MM.1S (cell line): ENCODE results near the gene IPMK.
"Not testable (repeated sequence)": the region's sequence is repeated elsewhere in the genome, so short reads cannot be mapped to it uniquely, and the experiment has no call there.

Experiments used
- DNase-seq: peaks from one replicate; pipeline ENCODE4 v3.0.0-alpha.2; 2015
- H2AFZ ChIP-seq: fragments of 300-600 bp; sonication (generic); 2 replicates; pipeline ENCODE4 v1.6.0; 2016; ENCODE audit warnings: antibody characterized with exemption, low read length
- H3F3A ChIP-seq: fragments of 300-600 bp; sonication (generic); 2 replicates; pipeline ENCODE4 v1.6.1; 2016; ENCODE audit warnings: mild to moderate bottlenecking, antibody characterized with exemption, low read length, moderate library complexity, mixed read lengths; ENCODE audit not compliant: insufficient read depth
- H3K27ac ChIP-seq: fragments of 300-600 bp; sonication (generic); 2 replicates; pipeline ENCODE4 v1.5.1; 2016; ENCODE audit warnings: mild to moderate bottlenecking, low read length
- H3K27me3 ChIP-seq: fragments of 300-600 bp; sonication (generic); replicated peaks from 2 replicates; pipeline ENCODE4 v1.6.0; 2016; ENCODE audit warnings: low read length; ENCODE audit not compliant: insufficient read depth
- H3K36me3 ChIP-seq: fragments of 300-600 bp; sonication (generic); replicated peaks from 2 replicates; pipeline ENCODE4 v1.6.1; 2016; ENCODE audit warnings: mild to moderate bottlenecking, low read length, mixed read lengths; ENCODE audit not compliant: insufficient read depth
- H3K4me1 ChIP-seq: fragments of 300-600 bp; sonication (generic); 2 replicates; pipeline ENCODE4 v1.6.1; 2016; ENCODE audit warnings: low read length, mixed read lengths
- H3K4me2 ChIP-seq: fragments of 300-600 bp; sonication (generic); 2 replicates; pipeline ENCODE4 v1.6.0; 2016; ENCODE audit warnings: low read depth, low read length
- H3K4me3 ChIP-seq: fragments of 300-600 bp; sonication (generic); 2 replicates; pipeline ENCODE4 v1.5.1; 2016; ENCODE audit warnings: low read length, mixed read lengths
- H3K79me2 ChIP-seq: fragments of 300-600 bp; sonication (generic); 2 replicates; pipeline ENCODE4 v1.6.1; 2016; ENCODE audit warnings: mixed run types, low read length, mixed read lengths
- H3K9ac ChIP-seq: fragments of 300-600 bp; sonication (generic); 2 replicates; pipeline ENCODE4 v1.6.1; 2016; ENCODE audit warnings: low read length, mixed read lengths
- H3K9me2 ChIP-seq: fragments of 300-600 bp; sonication (generic); replicated peaks from 2 replicates; pipeline ENCODE4 v1.6.1; 2016; ENCODE audit warnings: mild to moderate bottlenecking, low read length, mixed read lengths; ENCODE audit not compliant: insufficient read depth
- H3K9me3 ChIP-seq: fragments of 300-600 bp; sonication (generic); replicated peaks from 2 replicates; pipeline ENCODE4 v1.6.1; 2016; ENCODE audit warnings: mild to moderate bottlenecking, low read length, mixed read lengths; ENCODE audit not compliant: insufficient read depth
- H4K20me1 ChIP-seq: fragments of 300-600 bp; sonication (generic); 2 replicates; pipeline ENCODE4 v1.6.1; 2016; ENCODE audit warnings: mild to moderate bottlenecking, low read length, moderate library complexity, mixed read lengths; ENCODE audit not compliant: insufficient read depth
- EZH2 ChIP-seq: fragments of 300-600 bp; sonication (generic); optimal IDR thresholded peaks from 2 replicates; pipeline ENCODE3; 2017; ENCODE audit warnings: low read depth, mild to moderate bottlenecking, antibody characterized with exemption, low read length, mixed read lengths
- EZH2phosphoT487 ChIP-seq: fragments of 300-600 bp; sonication (generic); IDR thresholded peaks from 2 replicates; pipeline ENCODE4 v1.6.1; 2018; ENCODE audit warnings: antibody characterized with exemption, low read length
- TF ChIP-seq, protein P1 (sequence below): fragments of 300-600 bp; sonication (generic); IDR thresholded peaks from 2 replicates; pipeline ENCODE4 v1.5.1; 2016; ENCODE audit warnings: antibody characterized with exemption, low read length, mixed read lengths

Gene IPMK

DNA sequence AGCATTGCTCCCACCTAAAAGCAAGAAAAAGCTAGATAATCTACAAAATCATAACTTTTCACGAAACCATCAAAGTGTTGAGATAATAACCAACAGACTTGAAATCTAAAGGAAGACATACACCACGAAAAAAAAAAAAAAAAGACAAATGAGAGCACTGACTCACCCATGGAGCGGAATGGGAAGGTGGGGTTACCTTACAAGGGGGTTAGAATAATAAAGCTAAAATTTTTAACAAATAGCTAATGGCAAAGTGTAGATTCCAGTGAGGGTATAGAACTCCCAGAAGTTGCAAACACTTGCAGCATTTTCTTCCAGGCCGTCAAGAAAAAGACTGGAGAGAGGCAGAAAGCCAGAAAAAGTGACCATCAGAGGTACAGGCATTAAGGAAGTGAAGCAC is 27.2 kb downstream of the IPMK start:
- H3K4me2 ChIP-seq: no peak overlapping the region
- TF ChIP-seq EZH2phosphoT487 (no peak), EZH2 (no peak)
- TF ChIP-seq, protein P1, sequence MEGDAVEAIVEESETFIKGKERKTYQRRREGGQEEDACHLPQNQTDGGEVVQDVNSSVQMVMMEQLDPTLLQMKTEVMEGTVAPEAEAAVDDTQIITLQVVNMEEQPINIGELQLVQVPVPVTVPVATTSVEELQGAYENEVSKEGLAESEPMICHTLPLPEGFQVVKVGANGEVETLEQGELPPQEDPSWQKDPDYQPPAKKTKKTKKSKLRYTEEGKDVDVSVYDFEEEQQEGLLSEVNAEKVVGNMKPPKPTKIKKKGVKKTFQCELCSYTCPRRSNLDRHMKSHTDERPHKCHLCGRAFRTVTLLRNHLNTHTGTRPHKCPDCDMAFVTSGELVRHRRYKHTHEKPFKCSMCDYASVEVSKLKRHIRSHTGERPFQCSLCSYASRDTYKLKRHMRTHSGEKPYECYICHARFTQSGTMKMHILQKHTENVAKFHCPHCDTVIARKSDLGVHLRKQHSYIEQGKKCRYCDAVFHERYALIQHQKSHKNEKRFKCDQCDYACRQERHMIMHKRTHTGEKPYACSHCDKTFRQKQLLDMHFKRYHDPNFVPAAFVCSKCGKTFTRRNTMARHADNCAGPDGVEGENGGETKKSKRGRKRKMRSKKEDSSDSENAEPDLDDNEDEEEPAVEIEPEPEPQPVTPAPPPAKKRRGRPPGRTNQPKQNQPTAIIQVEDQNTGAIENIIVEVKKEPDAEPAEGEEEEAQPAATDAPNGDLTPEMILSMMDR: no peak
- no peaks in the 10 kb centered on the region for H3K36me3 ChIP-seq
- no peaks in the 10 kb centered on the region for H3K27me3 ChIP-seq
- no peak overlapping the region for H3K27ac ChIP-seq
- peaks cover 13% of the 10 kb centered on the region; the same call in 1 of the 2 replicates for H3K79me2 ChIP-seq
- no peaks in the 10 kb centered on the region for H3F3A ChIP-seq
- H3K9me2 ChIP-seq: no peaks in the 10 kb centered on the region
- no peaks in the 10 kb centered on the region for H3K9me3 ChIP-seq
- H2AFZ ChIP-seq: no peak overlapping the region
- H3K4me1 ChIP-seq: peaks cover 6% of the 10 kb centered on the region
- no peak overlapping the region for H3K4me3 ChIP-seq
- no peak for DNase-seq
- no peak overlapping the region for H3K9ac ChIP-seq
- H4K20me1 ChIP-seq: no peaks in the 10 kb centered on the region

DNA sequence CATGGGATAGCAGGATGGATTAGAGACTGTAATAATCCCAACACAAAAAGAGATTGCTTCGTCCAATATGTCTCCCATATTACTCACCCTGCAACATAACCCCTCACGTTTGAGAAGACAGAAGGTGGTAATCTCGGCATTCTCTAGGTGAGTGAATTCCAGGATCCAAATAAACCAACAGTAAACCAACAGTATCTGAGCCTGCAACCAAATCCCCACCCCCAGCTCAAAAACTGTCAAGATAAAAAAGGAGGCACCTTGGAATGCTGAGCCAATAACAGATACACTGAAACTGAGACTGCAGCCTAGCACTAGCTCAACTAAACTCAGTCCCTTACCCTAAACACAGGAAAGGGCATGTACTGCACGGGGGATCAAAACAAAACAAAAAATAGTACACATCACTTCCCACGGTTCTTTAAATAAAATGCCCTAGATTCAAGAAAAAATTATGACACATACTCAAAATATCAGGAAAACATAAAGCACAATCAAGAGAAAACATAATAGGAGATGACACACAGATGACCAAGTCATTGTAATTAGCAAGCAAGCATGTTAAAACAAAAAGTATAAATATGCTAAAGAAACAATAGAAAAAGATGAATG is 28.0 kb downstream of the IPMK start:
- Histone ChIP-seq H3K27ac (no peak overlapping the region), H3K4me1 (peaks cover 6% of the 10 kb centered on the region), H3K4me3 (no peak overlapping the region), H4K20me1 (no peaks in the 10 kb centered on the region), H2AFZ (no peak overlapping the region), H3K9me3 (no peaks in the 10 kb centered on the region), H3F3A (no peaks in the 10 kb centered on the region), H3K36me3 (no peaks in the 10 kb centered on the region), H3K9me2 (no peaks in the 10 kb centered on the region), H3K27me3 (no peaks in the 10 kb centered on the region), H3K4me2 (no peak overlapping the region), H3K79me2 (peaks cover 13% of the 10 kb centered on the region; the same call in 1 of the 2 replicates), H3K9ac (no peak overlapping the region)
- TF ChIP-seq EZH2phosphoT487 (no peak), EZH2 (no peak)
- TF ChIP-seq, protein P1: no peak
- no peak for DNase-seq

DNA sequence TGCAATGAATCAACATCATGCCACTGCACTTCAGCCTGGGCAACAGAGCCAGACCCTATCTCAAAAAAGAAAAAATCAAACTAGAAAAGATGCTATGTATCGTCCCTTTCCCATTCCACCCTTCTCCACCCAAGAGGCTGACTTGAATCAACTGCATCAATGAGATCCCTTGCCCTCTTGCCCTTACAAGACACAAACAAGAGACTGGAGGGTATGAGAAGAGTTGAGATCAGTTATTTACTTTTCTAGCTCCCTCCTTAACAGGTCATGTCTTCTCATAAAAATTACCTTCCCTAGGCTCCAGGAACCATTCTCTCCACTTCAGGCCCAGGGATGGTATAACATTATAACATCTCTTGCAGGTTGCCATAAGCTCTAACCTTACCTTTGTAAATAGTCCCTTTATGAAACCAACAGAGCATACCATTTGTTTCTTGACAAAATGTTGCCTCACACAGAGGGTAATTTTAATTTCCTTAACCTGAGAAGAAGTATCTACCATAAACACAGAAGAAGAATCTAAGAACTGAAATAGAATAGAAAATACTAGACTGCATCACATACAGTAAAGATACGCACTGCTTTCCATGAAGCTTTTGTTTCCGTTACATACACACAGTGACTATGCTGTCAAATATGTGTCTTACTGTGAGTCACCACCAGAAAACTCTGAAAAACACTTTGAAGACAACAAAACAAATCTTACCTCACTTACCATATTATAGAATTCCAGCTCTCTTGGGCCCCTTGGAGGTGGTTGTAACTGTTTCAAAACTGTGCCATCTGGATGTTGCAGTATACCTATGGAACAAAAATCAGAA is 30.5 kb downstream of the IPMK start:
- Histone ChIP-seq H3K4me3 (no peak overlapping the region), H3K9me2 (no peaks in the 10 kb centered on the region), H3K27me3 (no peaks in the 10 kb centered on the region), H3K9ac (no peak overlapping the region), H3K36me3 (no peaks in the 10 kb centered on the region), H3K27ac (no peak overlapping the region), H3K9me3 (no peaks in the 10 kb centered on the region), H2AFZ (no peak overlapping the region), H3K4me2 (no peak overlapping the region), H3K79me2 (peaks cover 13% of the 10 kb centered on the region; the same call in 1 of the 2 replicates), H4K20me1 (no peaks in the 10 kb centered on the region), H3K4me1 (peaks cover 6% of the 10 kb centered on the region), H3F3A (no peaks in the 10 kb centered on the region)
- DNase-seq: no peak
- no peak for TF ChIP-seq EZH2phosphoT487
- TF ChIP-seq EZH2: no peak

DNA sequence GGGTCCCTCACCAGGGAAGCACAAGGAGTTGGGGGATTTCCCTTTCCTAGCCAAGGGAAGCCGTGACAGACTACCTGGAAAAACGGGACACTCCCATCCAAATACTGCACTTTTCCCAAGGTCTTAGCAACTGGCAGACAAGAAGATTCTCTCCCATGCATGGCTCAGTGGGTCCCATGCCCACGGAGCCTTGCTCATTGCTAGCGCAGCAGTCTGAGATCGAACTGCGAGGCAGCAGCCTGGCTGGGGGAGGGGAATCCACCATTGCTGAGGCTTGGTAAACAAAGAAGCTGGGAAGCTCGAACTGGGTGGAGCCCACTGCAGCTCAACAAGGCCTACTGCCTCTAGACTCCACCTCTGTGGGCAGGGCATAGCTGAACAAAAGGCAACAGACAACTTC is 37.8 kb downstream of the IPMK start:
- not testable (repeated sequence) for H3K4me1 ChIP-seq, H2AFZ ChIP-seq, H3K27me3 ChIP-seq, H3K9me2 ChIP-seq, H3K36me3 ChIP-seq, DNase-seq, H3K79me2 ChIP-seq, H3K4me2 ChIP-seq, H3K27ac ChIP-seq, H3K4me3 ChIP-seq, H3K9ac ChIP-seq, H4K20me1 ChIP-seq, H3K9me3 ChIP-seq, H3F3A ChIP-seq
